SIG-M5 (cell line): Measurements from ENCODE around the gene SLC7A8.

Experiments
- DNase-seq: peaks from one replicate; lab custom pipeline; 2025; lab: John Stamatoyannopoulos, UW

Gene SLC7A8

DNA sequence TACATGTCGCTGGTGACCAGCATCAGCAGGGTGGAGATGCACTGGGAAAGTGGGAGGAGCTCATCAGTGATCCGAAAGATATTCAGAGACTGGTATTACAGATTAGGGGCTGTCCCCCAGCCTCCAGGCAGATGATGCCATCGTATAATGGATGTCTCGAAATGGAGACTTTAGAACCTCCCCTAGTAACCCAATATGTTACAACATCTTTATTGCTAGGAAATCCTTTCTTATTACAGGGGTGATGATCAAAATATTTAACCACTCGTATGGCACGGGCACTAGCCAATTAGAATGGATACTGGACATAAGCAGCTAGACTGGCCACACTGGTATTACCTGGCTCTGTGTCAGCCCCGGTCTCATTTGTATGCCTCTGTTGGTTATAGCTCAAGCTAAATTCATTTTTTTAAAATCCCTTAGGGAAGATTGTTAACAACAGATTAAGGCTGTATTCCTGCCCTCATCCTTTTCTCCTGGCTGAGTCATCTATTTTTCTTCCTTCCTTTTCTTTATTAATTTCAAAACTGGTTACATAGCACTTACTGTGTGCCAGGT, 53.6 kb downstream of the SLC7A8 start:
- no peak for DNase-seq

- DNase-seq: no peak
Measured at GRCh38 chr14:23128969-23129758, 54.3 kb downstream of the SLC7A8 start.

DNA sequence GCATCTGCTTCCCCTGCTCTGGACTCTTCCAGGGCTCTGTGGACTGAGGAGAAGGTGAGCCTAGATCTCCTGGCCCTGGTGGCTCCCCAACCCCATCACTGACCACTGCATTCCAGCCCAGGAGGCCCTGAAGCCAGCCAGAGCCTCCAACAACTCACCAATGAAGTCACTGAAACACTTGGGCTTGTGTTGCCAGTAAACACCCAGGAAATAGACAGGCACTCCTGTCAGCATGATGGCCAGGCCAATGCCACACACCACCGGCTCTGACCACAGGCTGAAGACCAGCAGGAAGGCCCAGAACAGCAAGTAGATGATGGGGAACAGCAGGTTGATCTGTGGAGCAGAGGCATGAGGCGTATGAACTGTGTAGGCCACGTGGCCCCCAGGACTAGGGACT, 55.6 kb downstream of the SLC7A8 start:
- no peak for DNase-seq

DNA sequence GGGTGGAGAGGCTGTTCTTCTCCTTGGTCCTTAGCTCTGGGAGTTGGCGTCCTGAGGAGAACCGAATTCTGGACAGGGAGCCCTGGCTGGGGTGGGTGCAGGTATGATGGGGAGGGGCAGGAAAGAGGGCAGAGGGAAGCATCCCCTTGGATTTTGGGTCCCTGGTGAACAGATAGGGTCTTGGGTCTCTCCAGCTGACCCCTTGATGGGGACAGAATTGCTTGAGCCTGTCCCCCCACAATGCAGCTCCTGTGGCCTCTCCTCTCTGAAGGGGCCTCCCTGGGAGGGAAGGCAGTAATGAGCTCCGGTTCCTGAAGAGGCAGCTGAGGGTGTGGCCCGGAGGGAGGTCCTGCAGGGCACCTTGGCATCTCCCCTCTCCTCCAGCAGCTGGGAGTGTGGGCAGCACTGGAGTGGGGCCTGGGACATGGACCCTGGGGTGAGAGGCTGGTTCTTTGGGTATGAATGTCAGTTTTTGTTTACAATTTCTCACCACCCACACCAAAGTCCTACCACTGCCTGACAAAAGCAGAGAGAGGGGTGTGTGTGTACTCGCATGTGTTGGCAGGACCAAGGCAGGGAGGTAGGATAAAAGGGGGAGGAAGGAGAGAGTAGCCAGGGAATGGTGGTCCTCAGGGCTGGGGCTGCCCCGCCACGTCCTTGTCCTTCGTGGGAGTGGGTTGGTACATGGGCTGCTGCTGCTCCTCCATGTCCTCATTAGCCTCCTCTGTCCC, 56.7 kb downstream of the SLC7A8 start:
- no peak for DNase-seq

DNA sequence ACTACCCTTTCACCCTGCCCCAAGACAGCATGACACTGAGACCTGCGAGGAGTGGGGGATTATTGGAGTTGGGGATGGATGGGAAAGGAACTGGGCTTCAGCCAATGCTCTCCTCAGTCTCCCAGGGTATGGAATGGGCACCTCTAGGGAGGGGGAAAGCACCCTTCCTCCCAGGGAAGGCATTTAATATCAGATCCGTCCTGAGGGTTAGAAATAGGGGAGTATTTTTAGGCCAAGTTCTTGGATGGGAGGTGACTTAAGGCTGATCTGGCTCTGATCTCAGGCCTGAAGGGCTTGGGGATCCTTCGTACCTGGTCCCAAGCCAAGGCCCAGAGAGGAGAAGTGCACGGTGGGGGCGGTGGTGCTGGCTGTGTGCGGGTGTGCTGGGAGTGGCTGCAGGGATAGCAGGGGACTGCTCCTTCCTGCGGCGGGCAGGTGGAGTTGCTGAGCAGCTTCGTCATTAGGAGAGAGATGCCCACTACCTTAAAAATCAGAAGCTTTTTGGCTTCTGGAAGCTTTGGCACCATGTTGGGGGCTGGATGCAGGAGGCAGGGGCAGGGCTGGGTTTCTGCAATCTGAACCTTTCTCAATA, 57.4 kb downstream of the SLC7A8 start:
- no peak for DNase-seq

DNA sequence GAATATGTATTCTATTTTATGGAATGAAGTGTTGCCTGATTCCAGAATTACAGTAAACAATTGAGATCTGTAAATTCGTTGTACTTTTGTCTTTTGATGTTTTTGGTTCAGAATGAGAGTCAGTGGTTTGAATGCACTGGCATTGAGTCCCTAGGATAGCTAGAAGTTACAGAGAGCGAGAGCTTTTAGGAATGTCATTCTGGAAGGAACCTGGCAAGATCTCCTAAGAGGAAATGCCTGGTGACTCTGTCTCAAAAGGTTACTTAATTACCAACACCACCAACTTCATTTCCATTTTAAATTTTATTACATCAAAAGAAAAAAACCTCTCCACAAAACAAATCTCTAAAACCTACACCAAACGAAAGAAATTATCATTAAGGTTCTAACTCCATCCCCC, 58.4 kb downstream of the SLC7A8 start:
- DNase-seq: no peak

GRCh38 chr14:23124337-23124954, 59.0 kb downstream of the SLC7A8 start:
- DNase-seq: no peak

- no peak for DNase-seq
Measured at GRCh38 chr14:23123419-23123818, 60.0 kb downstream of the SLC7A8 start.

- no peak for DNase-seq
Measured at GRCh38 chr14:23122086-23122485, 61.4 kb downstream of the SLC7A8 start.

DNA sequence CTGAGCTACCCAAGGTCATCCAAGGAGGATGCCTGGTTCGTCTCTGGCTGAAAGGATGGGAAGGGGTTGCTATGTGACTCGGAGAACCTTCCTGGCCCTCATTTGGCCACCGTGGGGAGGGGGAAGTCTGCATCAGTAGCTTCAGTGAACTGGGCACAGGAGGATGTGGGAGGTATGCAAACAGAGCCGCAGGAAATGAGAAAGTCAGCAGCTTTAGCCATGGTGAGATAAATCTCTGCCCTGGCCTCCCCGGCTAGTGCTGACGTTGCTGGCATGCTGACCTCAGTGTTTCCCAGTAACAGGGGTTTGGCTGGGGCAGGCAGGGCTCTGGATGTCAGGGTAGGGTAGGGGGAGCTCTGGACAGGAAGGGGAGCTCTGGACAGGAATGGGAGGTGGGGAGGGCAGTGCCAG, 62.1 kb downstream of the SLC7A8 start:
- DNase-seq: no peak

DNA sequence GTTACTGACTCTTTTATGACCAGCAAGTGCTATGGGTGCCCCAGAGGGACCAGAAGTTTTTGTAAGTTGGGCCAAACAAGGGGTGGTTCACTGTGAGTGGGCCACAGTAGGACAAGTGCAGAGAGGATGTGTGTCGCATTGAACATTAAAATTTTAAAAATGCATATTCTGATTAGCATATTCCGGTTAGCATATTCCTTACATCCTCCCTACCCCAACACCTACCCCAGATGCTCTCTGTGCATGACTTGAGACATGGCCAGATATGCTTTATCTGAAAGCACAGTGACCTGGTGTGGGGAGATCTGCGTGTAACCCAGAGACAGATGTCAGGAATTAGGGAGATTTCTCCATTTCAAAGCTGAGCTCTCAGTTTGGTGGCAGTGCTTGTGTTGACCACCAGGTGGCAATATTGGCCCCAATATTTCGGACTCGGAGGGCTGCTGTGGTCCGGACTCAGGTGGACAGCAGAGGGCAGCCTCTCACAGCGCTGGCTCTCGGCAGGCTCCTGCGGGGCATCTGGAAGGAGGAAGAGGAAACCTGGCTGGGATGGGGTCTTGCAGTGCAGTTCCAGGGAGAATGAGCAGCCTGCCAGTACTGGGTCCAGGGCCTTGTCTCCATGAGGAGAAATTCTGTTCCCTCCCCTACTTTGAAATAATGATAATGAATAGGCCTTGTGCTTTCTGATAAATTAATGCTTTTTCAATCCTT, 62.8 kb downstream of the SLC7A8 start:
- peak; percentile 18 for DNase-seq

- DNase-seq: peak; percentile 55
Measured at GRCh38 chr14:23119363-23120327, 63.8 kb downstream of the SLC7A8 start.

- DNase-seq: peak; percentile 30
Measured at GRCh38 chr14:23118506-23119362, 64.7 kb downstream of the SLC7A8 start, which contains the start of gene CEBPE. CEBPE (minus strand) TSS chr14:23119255; CDS start chr14:23119091, 164 bp downstream.

GRCh38 chr14:23117371-23118020, 66.0 kb downstream of the SLC7A8 start:
- DNase-seq: no peak

GRCh38 chr14:23115918-23116317, 67.5 kb downstream of the SLC7A8 start:
- DNase-seq: no peak

GRCh38 chr14:23115039-23115731, 68.3 kb downstream of the SLC7A8 start:
- DNase-seq: no peak

DNA sequence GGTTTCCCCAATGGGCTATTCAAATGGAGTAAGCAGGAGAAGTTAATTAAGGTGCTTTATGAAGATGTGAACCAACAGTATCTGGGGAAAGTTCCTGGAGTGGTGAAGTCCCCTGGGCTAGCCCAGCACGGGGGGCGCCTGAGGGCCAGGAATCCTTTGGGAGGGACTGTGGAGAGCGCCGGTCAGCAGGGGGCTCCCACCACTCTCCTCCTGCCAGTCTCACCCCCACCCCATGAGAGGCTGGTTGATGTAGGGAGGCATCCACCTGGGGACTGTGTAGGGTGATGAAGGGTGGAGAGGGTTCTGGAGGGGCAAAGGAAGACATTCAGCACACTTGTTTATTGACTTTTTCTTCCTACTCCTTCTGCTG, 68.8 kb downstream of the SLC7A8 start:
- no peak for DNase-seq

DNA sequence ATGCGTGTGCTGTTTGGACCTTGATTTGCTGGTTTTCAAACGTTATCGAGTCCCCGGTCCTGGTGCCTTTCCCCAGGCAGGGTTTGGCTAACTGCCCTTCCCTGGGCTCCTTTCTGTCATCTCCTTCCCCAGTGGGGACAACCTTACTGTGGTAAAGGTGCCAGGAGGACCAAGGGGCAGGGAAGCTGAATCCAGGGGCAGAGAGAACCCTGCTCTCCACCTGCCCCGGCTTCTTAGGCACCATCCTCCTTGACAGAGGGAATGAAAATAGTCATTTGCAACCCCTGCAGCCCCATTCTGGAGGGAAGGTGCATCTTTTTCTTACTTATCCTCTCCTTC, 69.4 kb downstream of the SLC7A8 start:
- no peak for DNase-seq
